GM21717 (cell line): ENCODE measurements around the gene ELAPOR1.
A peak's percentile ranks its signal among the peaks of the same experiment; 100 is the strongest.
"Not testable (repeated sequence)": the region's sequence is repeated elsewhere in the genome, so short reads cannot be mapped to it uniquely, and the experiment has no call there.

Experiments used
- ATAC-seq: cut with Tn5 transposase; IDR thresholded peaks from one replicate; pipeline ENCODE4 v1.9.1; 2021; ENCODE audit warnings: mild to moderate bottlenecking, moderate library complexity; ENCODE audit not compliant: unreplicated experiment

Gene ELAPOR1

GRCh38 chr1:109135940-109136339 lies 22.0 kb downstream of the ELAPOR1 start:
- ATAC-seq: no peak

- no peak for ATAC-seq
These were observed 22.9 kb downstream of the ELAPOR1 start for GRCh38 chr1:109136766-109137165.

GRCh38 chr1:109137958-109138357 lies 24.0 kb downstream of the ELAPOR1 start:
- ATAC-seq: no peak

DNA sequence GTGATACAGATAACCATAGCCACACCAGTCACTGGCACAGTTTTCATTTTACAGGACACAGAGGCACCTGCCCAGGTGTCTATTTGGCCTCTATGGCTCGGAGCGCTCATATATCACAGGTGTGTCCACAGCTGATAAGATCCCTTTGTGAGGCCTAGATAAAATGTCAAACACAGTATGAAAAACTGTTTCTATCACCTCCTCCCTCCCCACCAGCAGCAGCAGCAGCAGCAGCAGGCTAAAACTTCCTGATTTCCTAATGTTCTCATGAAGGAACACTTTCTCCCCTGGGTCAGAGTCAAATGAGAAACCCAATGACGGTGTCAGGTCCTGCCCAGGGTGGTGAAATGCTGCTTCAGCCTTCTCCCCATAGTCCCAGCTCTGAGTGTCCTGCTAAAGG lies 24.4 kb downstream of the ELAPOR1 start:
- ATAC-seq: no peak

DNA sequence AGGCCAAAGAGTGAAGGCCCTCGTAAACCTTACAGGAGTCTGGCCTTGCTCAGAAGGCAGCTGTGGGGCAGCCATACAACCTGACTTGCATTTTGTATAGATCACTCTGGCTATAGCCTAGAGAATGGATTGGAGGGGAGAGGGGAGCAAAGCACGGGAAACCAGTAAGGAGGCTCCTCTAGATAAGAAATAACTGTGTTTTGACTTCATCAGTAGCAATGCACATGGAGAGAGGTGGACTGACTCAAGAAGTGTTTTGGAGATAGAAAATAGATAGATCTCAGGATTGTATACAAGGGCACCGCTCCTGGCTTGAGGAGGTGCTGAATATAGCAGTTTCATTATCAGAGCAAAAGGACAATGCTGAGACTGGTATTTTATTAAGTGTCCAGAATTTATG lies 26.5 kb downstream of the ELAPOR1 start:
- ATAC-seq: no peak

DNA sequence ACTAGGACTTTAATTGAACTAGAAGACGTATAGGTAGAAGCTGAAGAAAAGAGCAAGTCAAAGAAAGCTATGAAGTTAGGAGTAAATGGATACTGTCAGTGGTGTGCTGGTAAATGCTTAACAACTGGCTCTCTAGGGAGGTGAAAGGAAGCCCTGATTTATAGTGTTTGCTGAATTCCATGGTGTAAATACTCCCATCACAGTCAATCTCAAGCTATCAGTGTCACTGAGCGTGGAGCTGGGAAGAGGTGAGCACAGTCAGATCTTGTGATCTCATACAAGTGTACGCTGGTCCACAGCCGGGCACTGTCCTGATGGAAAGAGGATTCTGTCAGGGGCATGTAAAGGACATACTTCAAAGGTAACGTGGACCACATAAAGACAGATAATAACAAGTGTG lies 28.3 kb downstream of the ELAPOR1 start:
- no peak for ATAC-seq

GRCh38 chr1:109142725-109143124 lies 28.8 kb downstream of the ELAPOR1 start:
- ATAC-seq: not testable (repeated sequence)

GRCh38 chr1:109148987-109149561 lies 35.2 kb downstream of the ELAPOR1 start:
- ATAC-seq: no peak

DNA sequence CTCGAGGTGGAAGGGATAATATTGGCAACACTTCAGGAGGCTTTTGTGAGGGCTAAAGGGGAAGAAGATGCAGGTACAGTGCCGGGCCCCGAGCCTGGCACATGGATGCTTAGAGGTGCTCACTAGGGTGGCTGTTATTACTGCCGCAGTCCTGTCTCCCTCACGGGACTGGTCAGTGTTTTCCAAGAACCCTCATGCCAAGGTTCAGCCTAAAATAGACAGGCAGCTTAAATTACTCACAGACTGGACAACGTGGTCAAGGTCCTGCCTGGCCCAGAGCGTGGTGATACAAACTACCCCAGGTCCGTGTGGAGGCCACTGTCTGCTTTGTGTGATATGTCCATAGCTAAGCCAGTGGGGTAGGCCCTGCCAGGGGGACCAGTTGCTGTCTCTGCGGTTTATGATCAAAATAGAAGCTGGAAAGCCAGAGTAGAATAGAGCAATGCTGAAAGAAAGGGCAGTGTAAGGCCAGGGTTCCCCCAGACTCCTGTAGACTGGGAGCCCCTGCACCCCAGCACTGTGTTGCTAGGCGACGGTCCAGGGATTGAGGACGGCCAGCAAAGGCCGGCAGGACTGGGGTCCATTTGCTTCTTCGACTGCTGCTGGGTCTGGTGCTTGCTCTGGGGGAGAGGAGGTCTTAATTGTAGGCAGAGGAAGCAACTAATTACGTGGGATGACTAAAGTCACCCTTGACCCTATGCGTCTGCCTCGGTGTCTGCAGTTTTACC lies 36.1 kb downstream of the ELAPOR1 start:
- no peak for ATAC-seq

DNA sequence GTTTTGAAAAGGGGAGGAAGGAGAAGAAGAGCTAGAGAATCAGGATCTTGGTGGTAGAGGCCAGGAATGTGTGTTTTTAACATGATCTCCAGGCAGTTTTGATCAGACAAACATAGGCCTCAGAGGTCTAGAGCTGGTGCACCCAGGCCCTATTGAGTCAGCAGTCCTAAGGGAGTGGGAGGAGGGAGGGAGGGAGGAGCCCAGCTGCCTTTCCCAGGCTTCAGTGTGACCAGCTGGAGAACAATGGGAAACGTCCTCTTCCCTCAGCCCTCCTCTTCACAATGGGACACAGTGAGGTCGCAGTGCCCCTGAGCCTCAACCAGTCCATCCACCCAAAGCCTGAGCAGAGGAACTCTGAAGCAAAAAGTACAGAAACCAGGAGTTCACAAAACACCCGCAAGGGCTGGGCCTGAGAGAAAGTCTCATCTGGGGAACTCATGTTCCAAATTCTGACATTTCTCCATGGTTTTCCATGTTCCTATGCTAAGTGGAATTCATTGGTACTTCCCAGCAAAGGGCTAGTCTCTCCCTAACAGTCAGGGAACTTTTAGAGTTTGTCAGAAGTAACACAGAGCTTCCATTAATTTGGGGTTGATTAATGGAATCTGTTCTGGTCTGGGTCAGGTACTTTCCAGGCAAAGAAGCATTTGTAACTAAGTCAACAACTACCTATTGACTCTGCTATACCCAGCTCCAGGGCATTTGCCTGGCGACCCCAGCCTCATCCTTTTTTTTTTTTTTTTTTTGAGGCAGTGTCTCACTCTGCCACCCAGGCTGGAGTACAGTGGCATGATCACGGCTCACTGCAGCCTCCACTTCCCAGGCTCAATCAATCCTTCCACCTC lies 37.5 kb downstream of the ELAPOR1 start:
- ATAC-seq: no peak

- no peak for ATAC-seq
These were observed 38.3 kb downstream of the ELAPOR1 start for GRCh38 chr1:109152196-109152595.

- ATAC-seq: no peak
These were observed 43.0 kb downstream of the ELAPOR1 start for GRCh38 chr1:109156916-109157385.

GRCh38 chr1:109158433-109158832 lies 44.5 kb downstream of the ELAPOR1 start:
- no peak for ATAC-seq

- no peak for ATAC-seq
These were observed 45.4 kb downstream of the ELAPOR1 start for GRCh38 chr1:109159326-109159725.

DNA sequence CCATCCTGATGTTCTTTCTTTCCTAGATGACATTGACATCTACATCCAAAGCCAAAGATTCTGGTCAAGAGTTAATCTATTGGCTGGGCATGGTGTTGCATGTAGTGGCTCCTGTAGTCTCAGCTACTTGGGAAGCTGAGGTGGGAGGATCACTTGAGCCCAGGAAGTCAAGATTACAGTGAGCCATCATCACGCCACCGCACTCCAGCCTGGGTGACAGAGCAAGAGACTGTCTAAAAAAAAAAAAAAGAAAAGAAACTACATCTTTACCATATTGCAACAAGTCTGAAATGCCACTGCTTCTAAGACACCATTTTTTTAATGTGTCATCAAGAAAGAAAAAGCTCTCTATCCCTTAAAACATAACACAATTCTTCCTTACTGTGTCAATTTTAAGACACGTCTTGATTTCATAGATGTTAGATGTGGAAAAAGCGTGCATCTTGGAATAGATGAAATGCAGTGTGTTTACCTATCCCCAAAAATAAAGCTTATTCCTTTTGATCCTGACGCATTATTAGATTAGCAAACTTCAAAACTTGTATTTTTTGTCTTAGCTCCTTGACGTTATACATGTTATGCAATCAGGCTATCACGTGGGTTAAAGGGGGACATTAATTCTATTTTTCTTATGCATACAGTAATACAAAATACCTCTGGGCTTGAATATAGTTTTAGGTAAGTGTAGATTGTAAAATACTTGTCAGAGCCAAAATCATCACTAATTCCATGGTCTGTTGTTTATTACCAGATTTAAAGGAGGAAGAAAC lies 46.3 kb downstream of the ELAPOR1 start:
- no peak for ATAC-seq

- ATAC-seq: peak; percentile 78
These were observed 48.1 kb downstream of the ELAPOR1 start for GRCh38 chr1:109161858-109162606.

GRCh38 chr1:109162626-109163025 lies 48.7 kb downstream of the ELAPOR1 start:
- no peak for ATAC-seq

DNA sequence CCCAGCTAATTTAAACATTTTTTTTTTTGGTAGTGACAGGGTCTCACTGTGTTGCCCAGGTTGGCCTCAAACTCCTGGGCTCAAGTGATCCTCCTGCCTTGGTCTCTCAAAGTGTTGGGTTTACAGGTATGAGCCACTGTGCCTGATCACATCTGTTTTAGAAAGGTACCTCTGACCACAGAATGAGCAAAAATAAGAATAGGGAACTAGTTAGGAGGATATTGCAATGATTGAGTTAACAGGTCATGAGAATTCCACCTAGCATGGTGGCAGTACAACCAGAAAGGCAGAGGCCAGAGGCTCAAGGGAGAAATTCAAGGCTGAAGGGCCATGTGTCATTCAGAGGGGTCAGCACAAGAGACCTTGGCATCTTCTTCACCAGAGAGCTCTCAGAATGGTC lies 49.6 kb downstream of the ELAPOR1 start:
- no peak for ATAC-seq
